ENCODE data around the gene WDR45B. TPM values are rescaled to one million over a fixed set of nuclear protein-coding genes. Genes with fewer than 3 reads are reported as not detected.

WDR45B gene
- total RNA-seq (10 to 100 TPM; 43.0 to 99.3 (median 83.5) TPM), polyA plus RNA-seq (10 to 100 TPM; 55.2 to 58.0 TPM)
- long read RNA-seq, donor 1, transcript WDR45B-201 (10 exons, 2,587 nt) = major isoform, 121 of 162 reads
- long read RNA-seq, donor 1, transcript WDR45B-205 (10 exons, 2,322 nt) = minor isoform, 10 of 162 reads
- long read RNA-seq, donor 1, partial matches to known transcripts = 7 of 162 reads
- long read RNA-seq, donor 1, other reads (novel, unspliced or antisense) = 24 of 162 reads
- long read RNA-seq, donor 2, transcript WDR45B-201 (10 exons, 2,587 nt) = major isoform, 27 of 37 reads
- long read RNA-seq, donor 2, partial matches to known transcripts = 9 of 37 reads
- long read RNA-seq, donor 2, other reads (novel, unspliced or antisense) = 0 of 37 reads
- long read RNA-seq, donor 3, transcript WDR45B-205 (10 exons, 2,322 nt) = minor isoform, 5 of 71 reads
- long read RNA-seq, donor 3, transcript WDR45B-201 (10 exons, 2,587 nt) = major isoform, 34 of 71 reads
- long read RNA-seq, donor 3, partial matches to known transcripts = 6 of 71 reads
- long read RNA-seq, donor 3, other reads (novel, unspliced or antisense) = 26 of 71 reads

GRCh38 chr17:82648165-82648668 is at the start of gene WDR45B:
Gene WDR45B (minus strand): TSS chr17:82648444. CDS start chr17:82648340, 104 bp downstream.
- Histone ChIP-seq H3K4me1 (ENCODE audit: insufficient read depth) (peaks cover 2% of the 10 kb centered on the region), H3K27me3 (no peaks in the 10 kb centered on the region), H3K9me3 (no peaks in the 10 kb centered on the region), H3K36me3 (no peaks in the 10 kb centered on the region), H3K4me3 (peak within 1 kb of the TSS; percentile 92), H3K27ac (peak within 1 kb of the TSS; percentile 99 to 100)
- peak; percentile 94 to 98 (median 95) for DNase-seq
- WGBS, 3 donors = 0 to 2% (median 1%) methylated on average over 11 to 62 of the region's 67 CpGs
- TF ChIP-seq EP300 (IDR thresholded peaks at IDR 0.05) (peak; percentile 84), POLR2A (IDR thresholded peaks at IDR 0.05) (peak; percentile 96), CTCF (IDR thresholded peaks at IDR 0.05) (no peak)
- intact Hi-C loops (cut with DNase I) = loop anchor here in 1 of 4 donors (5.0 kb wide), 1 partner anchor 89 kb away; the partner anchor contains the start of gene FN3K

GRCh38 chr17:82697808-82698064 is 49.5 kb upstream of the WDR45B start:
- Histone ChIP-seq H3K27ac (no peak overlapping the region), H3K9me3 (no peaks in the 10 kb centered on the region), H3K4me1 (ENCODE audit: insufficient read depth) (peaks cover 18% of the 10 kb centered on the region), H3K36me3 (no peaks in the 10 kb centered on the region), H3K4me3 (peak overlapping the region; percentile 55), H3K27me3 (no peaks in the 10 kb centered on the region)
- DNase-seq = no peak
- TF ChIP-seq POLR2A (IDR thresholded peaks at IDR 0.05) (no peak), EP300 (IDR thresholded peaks at IDR 0.05) (no peak), CTCF (IDR thresholded peaks at IDR 0.05) (no peak)
- intact Hi-C loops (cut with DNase I) = no loop called here
- WGBS, 3 donors = 0 to 2% (median 1%) methylated on average over 19 to 32 of the region's 32 CpGs

GRCh38 chr17:82696916-82697807 is 48.9 kb upstream of the WDR45B start:
- H3K4me1 ChIP-seq (ENCODE audit: insufficient read depth) = peaks cover 17% of the 10 kb centered on the region
- H3K9me3 ChIP-seq = no peaks in the 10 kb centered on the region
- TF ChIP-seq EP300 (IDR thresholded peaks at IDR 0.05) = no peak
- no peak for TF ChIP-seq POLR2A (IDR thresholded peaks at IDR 0.05)
- TF ChIP-seq CTCF (IDR thresholded peaks at IDR 0.05) = no peak
- H3K4me3 ChIP-seq = peak overlapping the region; percentile 55
- WGBS, 3 donors = 23 to 24% (median 24%) methylated on average over 48 of the region's 48 CpGs
- peak in 3 of 5 donors; percentile 33 to 63 (median 61) for DNase-seq
- intact Hi-C loops (cut with DNase I) = no loop called here
- no peak overlapping the region for H3K27ac ChIP-seq
- no peaks in the 10 kb centered on the region for H3K27me3 ChIP-seq
- no peaks in the 10 kb centered on the region for H3K36me3 ChIP-seq

- Histone ChIP-seq H3K4me3 (no peak overlapping the region), H3K9me3 (no peaks in the 10 kb centered on the region), H3K36me3 (no peaks in the 10 kb centered on the region), H3K27me3 (no peaks in the 10 kb centered on the region), H3K27ac (no peak overlapping the region), H3K4me1 (ENCODE audit: insufficient read depth) (peaks cover 16% of the 10 kb centered on the region)
- no peak for TF ChIP-seq POLR2A (IDR thresholded peaks at IDR 0.05)
- TF ChIP-seq CTCF (IDR thresholded peaks at IDR 0.05) = no peak
- TF ChIP-seq EP300 (IDR thresholded peaks at IDR 0.05) = no peak
- DNase-seq = no peak
- WGBS, 3 donors = 94 to 96% (median 96%) methylated on average over 16 to 17 of the region's 17 CpGs
- intact Hi-C loops (cut with DNase I) = no loop called here
Measured at GRCh38 chr17:82696259-82696658, 48.0 kb upstream of the WDR45B start.

All from ovary (tissue), 10 donors.